ENCODE measurements around the gene GPR21.

Gene GPR21

GRCh38 chr9:123033352-123033751, at the start of gene GPR21:
Gene GPR21 (plus strand): TSS chr9:123033667. CDS start chr9:123034567, 900 bp downstream.
- DNase-seq = no peak

- DNase-seq = no peak
These were observed 47.5 kb upstream of the GPR21 start for GRCh38 chr9:122986010-122986409.

- no peak for DNase-seq
These were observed 45.3 kb upstream of the GPR21 start for GRCh38 chr9:122988141-122988540.

GRCh38 chr9:122988920-122989621, 44.4 kb upstream of the GPR21 start:
- DNase-seq = no peak

GRCh38 chr9:122991370-122991830, 42.1 kb upstream of the GPR21 start:
- DNase-seq = peak; percentile 87

GRCh38 chr9:122996586-122996985, 36.9 kb upstream of the GPR21 start:
- DNase-seq = no peak

- no peak for DNase-seq
These were observed 35.0 kb upstream of the GPR21 start for GRCh38 chr9:122998448-122998847.

- DNase-seq = no peak
These were observed 32.9 kb upstream of the GPR21 start for GRCh38 chr9:123000371-123001068.

GRCh38 chr9:123002754-123003153, 30.7 kb upstream of the GPR21 start:
- peak; percentile 51 for DNase-seq

GRCh38 chr9:123003466-123003865, 30.0 kb upstream of the GPR21 start:
- peak; percentile 45 for DNase-seq

- no peak for DNase-seq
These were observed 27.5 kb upstream of the GPR21 start for GRCh38 chr9:123005964-123006363.

- DNase-seq = no peak
These were observed 26.2 kb upstream of the GPR21 start for GRCh38 chr9:123007269-123007668.

- DNase-seq = no peak
These were observed 24.6 kb upstream of the GPR21 start for GRCh38 chr9:123008909-123009308.

- no peak for DNase-seq
These were observed 22.1 kb upstream of the GPR21 start for GRCh38 chr9:123011380-123011779.

- peak; percentile 38 for DNase-seq
These were observed 21.5 kb upstream of the GPR21 start for GRCh38 chr9:123011878-123012528.

GRCh38 chr9:123016631-123017030, 16.8 kb upstream of the GPR21 start:
- no peak for DNase-seq

- DNase-seq = no peak
These were observed 12.7 kb upstream of the GPR21 start for GRCh38 chr9:123020796-123021195.

GRCh38 chr9:123026425-123026824, 7.0 kb upstream of the GPR21 start:
- no peak for DNase-seq

GRCh38 chr9:123027517-123027916, 6.0 kb upstream of the GPR21 start:
- no peak for DNase-seq

GRCh38 chr9:123028136-123028535, 5.3 kb upstream of the GPR21 start:
- DNase-seq = no peak

GRCh38 chr9:123028973-123029372, 4.5 kb upstream of the GPR21 start:
- no peak for DNase-seq

GRCh38 chr9:123031963-123032362, 1.5 kb upstream of the GPR21 start:
- DNase-seq = no peak

- no peak for DNase-seq
These were observed 566 bp downstream of the GPR21 start for GRCh38 chr9:123033864-123034601.

All from HCEC 1CT (cell line).